H1 (cell line): ENCODE measurements around the gene SMG7. TPM values are rescaled to one million over a fixed set of nuclear protein-coding genes. Genes with fewer than 3 reads are reported as not detected.

Source experiments
- BCL11A ChIP-seq, 2 experiments: IDR thresholded peaks; one replicate each; pipeline ENCODE4 v1.6.1; 2011; ENCODE audit warnings: low read depth in 2 of 2, low read length in 2 of 2, mild to moderate bottlenecking in 2 of 2
- CBX8 ChIP-seq: fragments of 300-800, 300-1000 bp; sonication (generic); IDR thresholded peaks from 2 replicates; pipeline ENCODE4 v1.7.1; 2016; ENCODE audit warnings: low read depth, low read length, borderline replicate concordance
- CEBPB ChIP-seq: IDR thresholded peaks from 2 replicates; pipeline ENCODE4 v1.6.1; 2012; ENCODE audit warnings: low read depth, low read length
- SAP30 ChIP-seq: fragments of 300-600 bp; sonication (generic); IDR thresholded peaks from 2 replicates; pipeline ENCODE4 v1.7.1; 2012; ENCODE audit warnings: low read length, moderate library complexity, mild to moderate bottlenecking, inconsistent platforms; ENCODE audit not compliant: insufficient read depth, insufficient replicate concordance
- SIN3A ChIP-seq, 2 experiments: IDR thresholded peaks in 1 of 2; conservative IDR thresholded peaks in 1 of 2; 2 replicates each; pipeline ENCODE4 v1.6.1; 2011 to 2012; ENCODE audit warnings: low read length in 2 of 2, improper control_type of control experiment in 1 of 2, low read depth in 1 of 2, mild to moderate bottlenecking in 1 of 2
- SRF ChIP-seq: IDR thresholded peaks from 2 replicates; pipeline ENCODE4 v1.6.1; 2011; ENCODE audit warnings: mild to moderate bottlenecking, low read depth, low read length, moderate library complexity
- polyA plus RNA-seq, 7 experiments: library from polyadenylated mRNA; depleted of rRNA in 3 of 7; stranded (reverse) in 5 of 7; unstranded in 2 of 7; fragments of >200 nt in 5 of 7; fragments of 200-250 nt in 2 of 7; gene quantifications; 1 replicate in 5 of 7; 2 replicates in 1 of 7; 4 replicates in 1 of 7; pipeline versions ENCODE4 v1.2.1 to v1.2.3, GENCODE V29; 2011 to 2013; ENCODE audit warnings: missing spikeins in 2 of 7, mixed read lengths in 2 of 7
- total RNA-seq: library from RNA; stranded (reverse); fragmentation: NEBNext Ultra II Directional; extraction: Animal tissue kit (Norgen Biotek cat#: 25700); gene quantifications from 2 replicates; pipeline ENCODE4 v1.2.1, GENCODE V29; 2021

The SMG7 gene
- total and polyA plus RNA-seq, 2 of the 8 experiments (the other 6 are each of a cell fraction or from before 2014, with no cell fraction given): 39.3 to 65.6 TPM

- no peak for TF ChIP-seq SIN3A (conservative IDR thresholded peaks at IDR 0.05 in 1 of 2, IDR thresholded peaks at IDR 0.05 in 1 of 2; ENCODE audit: low read depth in 1 of 2, low read length in 2 of 2)
- TF ChIP-seq CBX8: no peak
- no peak for TF ChIP-seq CEBPB
- TF ChIP-seq SAP30: no peak
- TF ChIP-seq BCL11A (IDR thresholded peaks at IDR 0.05; ENCODE audit: low read depth in 2 of 2, low read length in 2 of 2): no peak
- no peak for TF ChIP-seq SRF
Measured at GRCh38 chr1:183431840-183432547, 40.3 kb upstream of the SMG7 start (continued).
